GM12878 (cell line): ENCODE data around the gene TBL3. TPM values are rescaled to one million over a fixed set of nuclear protein-coding genes. Genes with fewer than 3 reads are reported as not detected.

Experiments
- ATAC-seq: fragments of 200-7000 bp; cut with Tn5 transposase; 3 replicates; pipeline ENCODE4 v1.9.1; 2020; ENCODE audit warnings: mild to moderate bottlenecking, moderate library complexity
- BruUV-seq: library from RNA; stranded (reverse); fragments of 400-500 nt; replicated peaks from 2 replicates; lab custom pipeline; 2021; lab: Mats Ljungman, UMichigan
- CTCF ChIA-PET: fragments of 300-600 bp; sonication (Branson Sonifier 250); formaldehyde crosslinking; extraction: SDS; loops from one replicate; lab custom pipeline; 2021; ENCODE audit warnings: inconsistent platforms; lab: Yijun Ruan, JAX
- POLR2A ChIA-PET: fragments of 350-600 bp; formaldehyde crosslinking; extraction: SDS; loops from one replicate; lab custom pipeline; 2021; ENCODE audit warnings: inconsistent platforms; lab: Charles Lee
- RAD21 ChIA-PET: fragments of 300-600 bp; sonication (Branson Sonifier 250); formaldehyde crosslinking; loops from one replicate; lab custom pipeline; 2023; ENCODE audit warnings: antibody characterized with exemption; ENCODE audit not compliant: unreplicated experiment; lab: Charles Lee
- SMC1A ChIA-PET: fragments of 300-600 bp; sonication (Branson Sonifier 250); formaldehyde crosslinking; loops from one replicate; lab custom pipeline; 2023; ENCODE audit not compliant: unreplicated experiment, uncharacterized antibody; lab: Charles Lee
- DNase-seq: peaks from one replicate; pipeline ENCODE4 v3.0.0-alpha.2; 2011; ENCODE audit warnings: low read depth, low spot score
- FAIRE-seq: peaks from 3 replicates; lab custom pipeline; 2011; peaks lifted over from hg19 to GRCh38; lab: Jason Lieb, UNC
- H2AFZ ChIP-seq: 2 replicates; pipeline ENCODE4 v1.6.0; 2011; ENCODE audit warnings: low read depth, low read length, control low read depth; ENCODE audit not compliant: control insufficient read depth
- H3K27ac ChIP-seq: 2 replicates; pipeline ENCODE4 v1.5.1; 2011; ENCODE audit warnings: control low read depth; ENCODE audit not compliant: control insufficient read depth, insufficient read depth
- H3K27me3 ChIP-seq, 2 experiments: replicated peaks in 1 of 2; 2 replicates each; pipeline versions ENCODE4 v1.6.0 to v1.6.1; 2011; ENCODE audit warnings: low read length in 1 of 2; ENCODE audit not compliant: control insufficient read depth in 2 of 2, insufficient read depth in 2 of 2
- H3K36me3 ChIP-seq, 2 experiments: 2 replicates each; pipeline ENCODE4 v1.5.1; 2011; ENCODE audit warnings: low read length in 1 of 2; ENCODE audit not compliant: control insufficient read depth in 2 of 2, insufficient read depth in 2 of 2
- H3K4me1 ChIP-seq: 2 replicates; pipeline ENCODE4 v1.6.1; 2011; ENCODE audit warnings: mild to moderate bottlenecking, low read length, moderate library complexity, mixed read lengths; ENCODE audit not compliant: control insufficient read depth, insufficient read depth
- H3K4me2 ChIP-seq: 2 replicates; pipeline ENCODE4 v1.6.0; 2011; ENCODE audit warnings: control low read depth; ENCODE audit not compliant: control insufficient read depth, insufficient read depth
- H3K4me3 ChIP-seq: fragments of 200-600 bp; sonication (generic); 2 replicates; pipeline ENCODE4 v1.5.1; 2016
- H3K79me2 ChIP-seq: 2 replicates; pipeline ENCODE4 v1.6.0; 2011; ENCODE audit warnings: low read length; ENCODE audit not compliant: control insufficient read depth, insufficient read depth
- H3K9ac ChIP-seq: 2 replicates; pipeline ENCODE4 v1.8.0; 2011; ENCODE audit warnings: low read length, control low read depth, mixed read lengths; ENCODE audit not compliant: control insufficient read depth, insufficient read depth
- H3K9me3 ChIP-seq: replicated peaks from 3 replicates; pipeline ENCODE4 v1.5.1; 2011; ENCODE audit warnings: mild to moderate bottlenecking, low read length; ENCODE audit not compliant: control insufficient read depth, insufficient read depth
- H4K20me1 ChIP-seq: 2 replicates; pipeline ENCODE4 v1.6.0; 2011; ENCODE audit not compliant: control insufficient read depth, insufficient read depth
- DPF2 ChIP-seq: fragments of 450-650 bp; IDR thresholded peaks from 2 replicates; pipeline ENCODE4 v1.6.1; 2017; ENCODE audit warnings: mild to moderate bottlenecking
- FOS ChIP-seq: IDR thresholded peaks from 3 replicates; pipeline ENCODE4 v1.6.1; 2011; ENCODE audit warnings: borderline replicate concordance; ENCODE audit not compliant: insufficient read length; ENCODE audit errors: extremely low read depth
- GABPA ChIP-seq: IDR thresholded peaks from 2 replicates; pipeline ENCODE4 v1.6.1; 2014; ENCODE audit warnings: antibody characterized with exemption, low read depth, mild to moderate bottlenecking, inconsistent platforms
- IKZF1 ChIP-seq: fragments of 450-650 bp; conservative IDR thresholded peaks from 2 replicates; pipeline ENCODE4 v1.6.1; 2017; ENCODE audit warnings: antibody characterized with exemption, mild to moderate bottlenecking
- IKZF2 ChIP-seq, 2 experiments: fragments of 450-650 bp; IDR thresholded peaks; 2 replicates each; pipeline ENCODE4 v1.6.1; 2017; ENCODE audit warnings: mild to moderate bottlenecking in 2 of 2, moderate library complexity in 2 of 2
- NFYB ChIP-seq: IDR thresholded peaks from 2 replicates; pipeline ENCODE4 v1.6.1; 2011; ENCODE audit warnings: low read depth, mild to moderate bottlenecking, low read length, improper control_type of control experiment, moderate library complexity; ENCODE audit not compliant: insufficient read depth
- NR2C1 ChIP-seq: fragments of 450-650 bp; IDR thresholded peaks from 2 replicates; pipeline ENCODE4 v1.6.1; 2017; ENCODE audit warnings: antibody characterized with exemption, mild to moderate bottlenecking, moderate library complexity
- SREBF1 ChIP-seq: IDR thresholded peaks from 2 replicates; pipeline ENCODE4 v1.6.1; 2012; ENCODE audit warnings: mild to moderate bottlenecking, low read length
- TAF1 ChIP-seq: IDR thresholded peaks from 2 replicates; pipeline ENCODE4 v1.6.1; 2011; ENCODE audit warnings: mild to moderate bottlenecking, low read depth, low read length, borderline replicate concordance
- ZNF274 ChIP-seq: IDR thresholded peaks from one replicate; pipeline ENCODE4 v1.8.0; 2011; ENCODE audit not compliant: insufficient read length, insufficient read depth
- ZZZ3 ChIP-seq: IDR thresholded peaks from 2 replicates; pipeline ENCODE4 v1.6.1; 2011; ENCODE audit warnings: low read depth; ENCODE audit not compliant: control insufficient read depth, insufficient read length
- WGBS: methylation state at CpG from one replicate; pipeline ENCODE4 v1.1.6; 2016; ENCODE audit warnings: low lambda C conversion rate; ENCODE audit not compliant: insufficient replicate concordance, insufficient coverage; ENCODE audit errors: missing lambda C conversion rate; 5-methylcytosine and 5-hydroxymethylcytosine counted together
- in situ Hi-C: fragments of 300-500 bp; cut with MboI; formaldehyde crosslinking; loops from 9 replicates; pipeline ENCODE4 v1.14.3; 2018; ENCODE audit warnings: mixed read lengths
- intact Hi-C: fragments of 100-400 bp; cut with micrococcal nuclease; formaldehyde crosslinking; loops from one replicate; pipeline ENCODE4 v1.14.2; 2022; ENCODE audit not compliant: unreplicated experiment
- polyA plus RNA-seq, 11 experiments: library from polyadenylated mRNA; depleted of rRNA in 4 of 11; unstranded in 6 of 11; stranded (reverse) in 5 of 11; fragments of >200 nt; fragmentation: Nextera tagmentation in 4 of 11; fragmentation: Illumina TruSeq in 1 of 11; extraction: Ambion mirVana in 4 of 11; extraction: Trizol in 1 of 11; gene quantifications; 1 replicate in 1 of 11; 2 replicates in 10 of 11; pipeline versions ENCODE4 v1.2.1 to v1.2.3, GENCODE V29; 2011 to 2016; ENCODE audit warnings: inconsistent platforms in 2 of 11, missing spikeins in 2 of 11, low read depth in 1 of 11
- total RNA-seq, 4 experiments: library from RNA; depleted of rRNA in 3 of 4; stranded (reverse); fragments of >200 nt in 3 of 4; fragmentation: Illumina TruSeq in 1 of 4; extraction: Trizol in 1 of 4; gene quantifications; 2 replicates each; pipeline versions ENCODE4 v1.2.1 to v1.2.3, GENCODE V29; 2013 to 2021
- TF ChIP-seq, protein P1 (sequence below): fragments of 450-650 bp; formaldehyde crosslinking; IDR thresholded peaks from 2 replicates; pipeline ENCODE4 v1.4.0; 2022; ENCODE audit warnings: mild to moderate bottlenecking, moderate library complexity
- TF ChIP-seq, protein P2 (sequence below): IDR thresholded peaks from 2 replicates; pipeline ENCODE4 v1.6.1; 2012; ENCODE audit warnings: improper control_type of control experiment, low read depth, low read length; ENCODE audit not compliant: insufficient replicate concordance
- TF ChIP-seq, protein P3 (sequence below): fragments of 450-650 bp; IDR thresholded peaks from 2 replicates; pipeline ENCODE4 v1.6.1; 2017; ENCODE audit warnings: mild to moderate bottlenecking, low read depth, inconsistent platforms; ENCODE audit not compliant: poor library complexity, severe bottlenecking

TBL3 gene
- total and polyA plus RNA-seq, 10 of the 15 experiments (the other 5 are each of a cell fraction or from before 2014, with no cell fraction given): 1.2 to 101 (median 34.2) TPM

DNA sequence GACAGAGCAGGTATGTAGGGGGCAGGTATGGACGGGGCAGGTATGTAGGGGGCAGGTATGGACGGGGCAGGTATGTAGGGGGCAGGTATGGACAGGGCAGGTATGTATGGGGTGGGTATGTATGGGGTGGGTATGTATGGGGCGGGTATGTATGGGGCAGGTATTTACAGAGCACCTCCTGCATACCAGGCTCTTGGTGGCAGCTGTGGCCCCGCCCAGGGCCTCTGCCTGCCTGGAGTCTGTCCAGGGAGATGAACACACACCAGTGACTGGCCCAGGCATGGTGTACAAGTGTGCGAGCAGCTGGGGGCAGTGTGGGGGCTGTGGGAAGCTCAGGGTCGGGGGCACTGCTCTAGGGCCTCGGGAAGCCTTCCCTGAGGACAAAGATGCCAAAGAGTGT, 21.8 kb upstream of the TBL3 start:
- Histone ChIP-seq H4K20me1 (no peaks in the 10 kb centered on the region), H3K36me3 (no peaks in the 10 kb centered on the region), H3K4me1 (no peaks in the 10 kb centered on the region), H2AFZ (no peak overlapping the region), H3K9ac (no peak overlapping the region), H3K4me2 (no peak overlapping the region), H3K9me3 (no peaks in the 10 kb centered on the region), H3K27ac (no peak overlapping the region), H3K4me3 (no peak overlapping the region), H3K79me2 (no peaks in the 10 kb centered on the region), H3K27me3 (no peaks in the 10 kb centered on the region; a peak in 1 of 4 replicates)
- ChIA-PET SMC1A (interaction anchor here (0.7 kb wide), 1 partner anchor 22 kb away, joined by 3 read pairs; the partner anchor contains the start of gene TBL3), POLR2A (interaction anchor here (1.0 kb wide), 1 partner anchor 15 kb away, joined by 3 read pairs; the partner anchor contains the start of gene RPS2), CTCF (no interaction called here), RAD21 (no interaction called here)
- intact Hi-C loops (no loop called here), in situ Hi-C loops (no loop called here)
- WGBS: 12% methylated on average over 7 of the region's 7 CpGs
- BruUV-seq: no TSS peak
- ATAC-seq (no peak), DNase-seq (no peak), FAIRE-seq (no peak)
- no peak for TF ChIP-seq IKZF2 (IDR thresholded peaks at IDR 0.05)
- no peak for TF ChIP-seq IKZF1
- no peak for TF ChIP-seq TAF1
- TF ChIP-seq, protein P1, sequence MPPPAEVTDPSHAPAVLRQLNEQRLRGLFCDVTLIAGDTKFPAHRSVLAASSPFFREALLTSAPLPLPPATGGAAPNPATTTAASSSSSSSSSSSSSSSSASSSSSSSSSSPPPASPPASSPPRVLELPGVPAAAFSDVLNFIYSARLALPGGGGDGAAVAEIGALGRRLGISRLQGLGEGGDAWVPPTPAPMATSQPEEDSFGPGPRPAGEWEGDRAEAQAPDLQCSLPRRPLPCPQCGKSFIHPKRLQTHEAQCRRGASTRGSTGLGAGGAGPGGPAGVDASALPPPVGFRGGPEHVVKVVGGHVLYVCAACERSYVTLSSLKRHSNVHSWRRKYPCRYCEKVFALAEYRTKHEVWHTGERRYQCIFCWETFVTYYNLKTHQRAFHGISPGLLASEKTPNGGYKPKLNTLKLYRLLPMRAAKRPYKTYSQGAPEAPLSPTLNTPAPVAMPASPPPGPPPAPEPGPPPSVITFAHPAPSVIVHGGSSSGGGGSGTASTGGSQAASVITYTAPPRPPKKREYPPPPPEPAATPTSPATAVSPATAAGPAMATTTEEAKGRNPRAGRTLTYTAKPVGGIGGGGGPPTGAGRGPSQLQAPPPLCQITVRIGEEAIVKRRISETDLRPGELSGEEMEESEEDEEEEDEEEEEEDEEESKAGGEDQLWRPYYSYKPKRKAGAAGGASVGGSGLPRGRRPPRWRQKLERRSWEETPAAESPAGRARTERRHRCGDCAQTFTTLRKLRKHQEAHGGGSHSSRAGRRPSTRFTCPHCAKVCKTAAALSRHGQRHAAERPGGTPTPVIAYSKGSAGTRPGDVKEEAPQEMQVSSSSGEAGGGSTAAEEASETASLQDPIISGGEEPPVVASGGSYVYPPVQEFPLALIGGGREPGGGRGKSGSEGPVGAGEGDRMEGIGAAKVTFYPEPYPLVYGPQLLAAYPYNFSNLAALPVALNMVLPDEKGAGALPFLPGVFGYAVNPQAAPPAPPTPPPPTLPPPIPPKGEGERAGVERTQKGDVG: no peak
- TF ChIP-seq NFYB: no peak
- TF ChIP-seq NR2C1: no peak
- TF ChIP-seq DPF2: no peak
- no peak for TF ChIP-seq FOS
- TF ChIP-seq, protein P2, sequence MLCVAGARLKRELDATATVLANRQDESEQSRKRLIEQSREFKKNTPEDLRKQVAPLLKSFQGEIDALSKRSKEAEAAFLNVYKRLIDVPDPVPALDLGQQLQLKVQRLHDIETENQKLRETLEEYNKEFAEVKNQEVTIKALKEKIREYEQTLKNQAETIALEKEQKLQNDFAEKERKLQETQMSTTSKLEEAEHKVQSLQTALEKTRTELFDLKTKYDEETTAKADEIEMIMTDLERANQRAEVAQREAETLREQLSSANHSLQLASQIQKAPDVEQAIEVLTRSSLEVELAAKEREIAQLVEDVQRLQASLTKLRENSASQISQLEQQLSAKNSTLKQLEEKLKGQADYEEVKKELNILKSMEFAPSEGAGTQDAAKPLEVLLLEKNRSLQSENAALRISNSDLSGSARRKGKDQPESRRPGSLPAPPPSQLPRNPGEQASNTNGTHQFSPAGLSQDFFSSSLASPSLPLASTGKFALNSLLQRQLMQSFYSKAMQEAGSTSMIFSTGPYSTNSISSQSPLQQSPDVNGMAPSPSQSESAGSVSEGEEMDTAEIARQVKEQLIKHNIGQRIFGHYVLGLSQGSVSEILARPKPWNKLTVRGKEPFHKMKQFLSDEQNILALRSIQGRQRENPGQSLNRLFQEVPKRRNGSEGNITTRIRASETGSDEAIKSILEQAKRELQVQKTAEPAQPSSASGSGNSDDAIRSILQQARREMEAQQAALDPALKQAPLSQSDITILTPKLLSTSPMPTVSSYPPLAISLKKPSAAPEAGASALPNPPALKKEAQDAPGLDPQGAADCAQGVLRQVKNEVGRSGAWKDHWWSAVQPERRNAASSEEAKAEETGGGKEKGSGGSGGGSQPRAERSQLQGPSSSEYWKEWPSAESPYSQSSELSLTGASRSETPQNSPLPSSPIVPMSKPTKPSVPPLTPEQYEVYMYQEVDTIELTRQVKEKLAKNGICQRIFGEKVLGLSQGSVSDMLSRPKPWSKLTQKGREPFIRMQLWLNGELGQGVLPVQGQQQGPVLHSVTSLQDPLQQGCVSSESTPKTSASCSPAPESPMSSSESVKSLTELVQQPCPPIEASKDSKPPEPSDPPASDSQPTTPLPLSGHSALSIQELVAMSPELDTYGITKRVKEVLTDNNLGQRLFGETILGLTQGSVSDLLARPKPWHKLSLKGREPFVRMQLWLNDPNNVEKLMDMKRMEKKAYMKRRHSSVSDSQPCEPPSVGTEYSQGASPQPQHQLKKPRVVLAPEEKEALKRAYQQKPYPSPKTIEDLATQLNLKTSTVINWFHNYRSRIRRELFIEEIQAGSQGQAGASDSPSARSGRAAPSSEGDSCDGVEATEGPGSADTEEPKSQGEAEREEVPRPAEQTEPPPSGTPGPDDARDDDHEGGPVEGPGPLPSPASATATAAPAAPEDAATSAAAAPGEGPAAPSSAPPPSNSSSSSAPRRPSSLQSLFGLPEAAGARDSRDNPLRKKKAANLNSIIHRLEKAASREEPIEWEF: no peak
- TF ChIP-seq ZZZ3: no peak
- TF ChIP-seq GABPA: no peak
- TF ChIP-seq, protein P3, sequence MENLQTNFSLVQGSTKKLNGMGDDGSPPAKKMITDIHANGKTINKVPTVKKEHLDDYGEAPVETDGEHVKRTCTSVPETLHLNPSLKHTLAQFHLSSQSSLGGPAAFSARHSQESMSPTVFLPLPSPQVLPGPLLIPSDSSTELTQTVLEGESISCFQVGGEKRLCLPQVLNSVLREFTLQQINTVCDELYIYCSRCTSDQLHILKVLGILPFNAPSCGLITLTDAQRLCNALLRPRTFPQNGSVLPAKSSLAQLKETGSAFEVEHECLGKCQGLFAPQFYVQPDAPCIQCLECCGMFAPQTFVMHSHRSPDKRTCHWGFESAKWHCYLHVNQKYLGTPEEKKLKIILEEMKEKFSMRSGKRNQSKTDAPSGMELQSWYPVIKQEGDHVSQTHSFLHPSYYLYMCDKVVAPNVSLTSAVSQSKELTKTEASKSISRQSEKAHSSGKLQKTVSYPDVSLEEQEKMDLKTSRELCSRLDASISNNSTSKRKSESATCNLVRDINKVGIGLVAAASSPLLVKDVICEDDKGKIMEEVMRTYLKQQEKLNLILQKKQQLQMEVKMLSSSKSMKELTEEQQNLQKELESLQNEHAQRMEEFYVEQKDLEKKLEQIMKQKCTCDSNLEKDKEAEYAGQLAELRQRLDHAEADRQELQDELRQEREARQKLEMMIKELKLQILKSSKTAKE: no peak
- no peak for TF ChIP-seq SREBF1
- TF ChIP-seq ZNF274: no peak
